Measurements from ENCODE around the gene SMARCB1.

The SMARCB1 gene

GRCh38 chr22:23774114-23774921, 12.4 kb upstream of the SMARCB1 start:
- Histone ChIP-seq H3K79me2 (no peaks in the 10 kb centered on the region), H3K27me3 (ENCODE audit: control insufficient read depth, insufficient read depth, low read length) (no peaks in the 10 kb centered on the region), H3K36me3 (ENCODE audit: control insufficient read depth, insufficient read depth, low read length) (no peaks in the 10 kb centered on the region), H2AFZ (no peak overlapping the region), H3K4me1 (no peaks in the 10 kb centered on the region), H3K9ac (no peak overlapping the region), H3K9me3 (ENCODE audit: control insufficient read depth, low read length) (no peaks in the 10 kb centered on the region), H3K4me3 (ENCODE audit: low read depth, low read length) (no peak overlapping the region), H3K4me2 (ENCODE audit: low read length) (no peak overlapping the region), H3K27ac (no peak overlapping the region)
- TF ChIP-seq CTCF (IDR thresholded peaks at IDR 0.05): no peak

DNA sequence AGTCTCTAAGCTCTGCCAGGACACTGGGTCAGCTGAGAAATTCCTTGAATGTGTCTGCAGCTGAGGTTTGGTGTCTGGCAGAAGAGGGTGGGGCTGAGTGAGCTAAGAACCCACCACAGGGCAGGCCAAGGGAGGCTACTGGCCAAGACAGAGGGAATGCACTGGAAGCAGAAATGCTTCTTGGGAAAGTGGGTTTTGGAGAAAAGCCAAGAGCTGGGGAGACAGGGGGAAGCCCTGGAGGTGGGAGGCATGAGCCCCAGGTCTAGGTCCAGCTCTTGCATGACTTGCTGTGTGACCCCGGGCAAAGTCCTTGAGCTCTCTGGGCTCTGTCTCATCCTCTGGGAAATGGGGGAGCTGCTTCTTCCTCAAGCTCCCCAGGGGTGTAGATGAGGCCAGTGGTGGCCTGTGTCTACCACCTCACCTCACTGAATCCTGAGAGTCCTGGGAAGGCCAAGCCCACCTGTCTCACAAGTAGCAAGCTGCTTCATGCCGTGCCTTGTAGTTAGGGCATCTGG, 11.8 kb upstream of the SMARCB1 start:
- TF ChIP-seq CTCF (IDR thresholded peaks at IDR 0.05): no peak
- Histone ChIP-seq H3K27me3 (ENCODE audit: control insufficient read depth, insufficient read depth, low read length) (no peaks in the 10 kb centered on the region), H3K9me3 (ENCODE audit: control insufficient read depth, low read length) (no peaks in the 10 kb centered on the region), H3K79me2 (no peaks in the 10 kb centered on the region), H3K9ac (no peak overlapping the region), H3K4me3 (ENCODE audit: low read depth, low read length) (no peak overlapping the region), H3K4me2 (ENCODE audit: low read length) (no peak overlapping the region), H3K4me1 (no peaks in the 10 kb centered on the region), H2AFZ (no peak overlapping the region), H3K27ac (no peak overlapping the region), H3K36me3 (ENCODE audit: control insufficient read depth, insufficient read depth, low read length) (no peaks in the 10 kb centered on the region)

- no peaks in the 10 kb centered on the region for H3K4me1 ChIP-seq
- no peak overlapping the region for H3K9ac ChIP-seq
- H2AFZ ChIP-seq: no peak overlapping the region
- H3K27ac ChIP-seq: no peak overlapping the region
- H3K4me3 ChIP-seq (ENCODE audit: low read depth, low read length): no peak overlapping the region
- no peaks in the 10 kb centered on the region for H3K9me3 ChIP-seq (ENCODE audit: control insufficient read depth, low read length)
- H3K4me2 ChIP-seq (ENCODE audit: low read length): no peak overlapping the region
- H3K36me3 ChIP-seq (ENCODE audit: control insufficient read depth, insufficient read depth, low read length): no peaks in the 10 kb centered on the region
- H3K27me3 ChIP-seq (ENCODE audit: control insufficient read depth, insufficient read depth, low read length): no peaks in the 10 kb centered on the region
- no peak for TF ChIP-seq CTCF (IDR thresholded peaks at IDR 0.05)
- H3K79me2 ChIP-seq: no peaks in the 10 kb centered on the region
These were observed 10.9 kb upstream of the SMARCB1 start for GRCh38 chr22:23775779-23776375.

DNA sequence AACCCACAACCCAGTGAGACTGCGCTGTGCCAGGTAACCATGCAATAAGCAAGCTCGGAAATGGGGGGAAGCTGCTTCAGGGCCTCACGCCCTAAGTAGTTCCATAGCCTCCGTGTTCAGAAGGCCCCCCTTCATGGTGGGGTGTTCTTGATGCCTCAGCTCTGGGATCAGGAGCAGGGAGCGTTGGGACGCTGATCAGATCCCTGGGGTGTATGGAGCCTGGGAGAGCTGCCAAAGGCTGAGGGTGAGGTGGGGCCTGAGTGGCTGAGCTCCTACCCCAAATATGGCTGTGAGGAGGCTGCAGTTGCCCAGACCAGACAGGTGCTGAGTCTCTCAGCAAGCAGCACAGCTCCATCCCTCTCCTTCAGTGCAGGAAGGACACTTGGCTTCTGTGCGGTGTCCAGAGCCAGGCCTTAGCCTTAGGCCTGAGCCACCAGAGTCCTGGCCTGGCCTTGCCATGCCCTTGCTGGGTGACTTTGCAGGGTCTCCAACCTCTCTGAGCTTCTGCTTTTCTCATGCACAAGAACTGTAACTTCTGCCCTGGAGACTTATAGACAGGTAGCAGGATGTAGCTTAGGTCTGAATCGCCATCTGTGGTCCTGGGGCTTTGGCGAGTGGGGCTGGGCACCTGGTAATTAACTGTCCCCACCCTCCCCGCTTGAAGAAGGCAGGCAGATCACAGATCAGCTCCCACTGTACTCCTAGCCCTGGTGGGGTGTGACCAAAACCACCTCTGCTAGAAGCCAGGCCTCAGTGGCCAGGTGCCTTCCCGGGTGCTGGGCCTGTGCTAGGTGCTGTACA, 8.8 kb upstream of the SMARCB1 start:
- Histone ChIP-seq H3K27me3 (ENCODE audit: control insufficient read depth, insufficient read depth, low read length) (no peaks in the 10 kb centered on the region), H3K9ac (no peak overlapping the region), H3K9me3 (ENCODE audit: control insufficient read depth, low read length) (no peaks in the 10 kb centered on the region), H2AFZ (no peak overlapping the region), H3K4me3 (ENCODE audit: low read depth, low read length) (no peak overlapping the region), H3K36me3 (ENCODE audit: control insufficient read depth, insufficient read depth, low read length) (no peaks in the 10 kb centered on the region), H3K27ac (no peak overlapping the region), H3K79me2 (no peaks in the 10 kb centered on the region), H3K4me1 (no peaks in the 10 kb centered on the region), H3K4me2 (ENCODE audit: low read length) (no peak overlapping the region)
- no peak for TF ChIP-seq CTCF (IDR thresholded peaks at IDR 0.05)
